H1 (cell line): ENCODE results near the gene SRP9. TPM values are rescaled to one million over a fixed set of nuclear protein-coding genes. Genes with fewer than 3 reads are reported as not detected.

Source experiments
- CREB1 ChIP-seq: IDR thresholded peaks from 2 replicates; pipeline ENCODE4 v1.6.1; 2012; ENCODE audit warnings: inconsistent platforms
- TEAD4 ChIP-seq: IDR thresholded peaks from 2 replicates; pipeline ENCODE4 v1.6.1; 2012; ENCODE audit warnings: low read depth, low read length, inconsistent platforms, mixed read lengths
- polyA plus RNA-seq, 7 experiments: library from polyadenylated mRNA; depleted of rRNA in 3 of 7; stranded (reverse) in 5 of 7; unstranded in 2 of 7; fragments of >200 nt in 5 of 7; fragments of 200-250 nt in 2 of 7; gene quantifications; 1 replicate in 5 of 7; 2 replicates in 1 of 7; 4 replicates in 1 of 7; pipeline versions ENCODE4 v1.2.1 to v1.2.3, GENCODE V29; 2011 to 2013; ENCODE audit warnings: missing spikeins in 2 of 7, mixed read lengths in 2 of 7
- total RNA-seq: library from RNA; stranded (reverse); fragmentation: NEBNext Ultra II Directional; extraction: Animal tissue kit (Norgen Biotek cat#: 25700); gene quantifications from 2 replicates; pipeline ENCODE4 v1.2.1, GENCODE V29; 2021
- TF ChIP-seq, protein P1 (sequence below): fragments of 300-600 bp; sonication (generic); IDR thresholded peaks from 2 replicates; pipeline ENCODE4 v1.7.1; 2012; ENCODE audit warnings: low read length, moderate library complexity, mild to moderate bottlenecking, inconsistent platforms; ENCODE audit not compliant: insufficient replicate concordance
- TF ChIP-seq, protein P2 (sequence below): IDR thresholded peaks from 2 replicates; pipeline ENCODE4 v1.6.1; 2011; ENCODE audit warnings: low read depth, mild to moderate bottlenecking, low read length; ENCODE audit not compliant: insufficient read depth

SRP9 gene
- total and polyA plus RNA-seq, 2 of the 8 experiments (the other 6 are each of a cell fraction or from before 2014, with no cell fraction given): 446 to 572 TPM

DNA sequence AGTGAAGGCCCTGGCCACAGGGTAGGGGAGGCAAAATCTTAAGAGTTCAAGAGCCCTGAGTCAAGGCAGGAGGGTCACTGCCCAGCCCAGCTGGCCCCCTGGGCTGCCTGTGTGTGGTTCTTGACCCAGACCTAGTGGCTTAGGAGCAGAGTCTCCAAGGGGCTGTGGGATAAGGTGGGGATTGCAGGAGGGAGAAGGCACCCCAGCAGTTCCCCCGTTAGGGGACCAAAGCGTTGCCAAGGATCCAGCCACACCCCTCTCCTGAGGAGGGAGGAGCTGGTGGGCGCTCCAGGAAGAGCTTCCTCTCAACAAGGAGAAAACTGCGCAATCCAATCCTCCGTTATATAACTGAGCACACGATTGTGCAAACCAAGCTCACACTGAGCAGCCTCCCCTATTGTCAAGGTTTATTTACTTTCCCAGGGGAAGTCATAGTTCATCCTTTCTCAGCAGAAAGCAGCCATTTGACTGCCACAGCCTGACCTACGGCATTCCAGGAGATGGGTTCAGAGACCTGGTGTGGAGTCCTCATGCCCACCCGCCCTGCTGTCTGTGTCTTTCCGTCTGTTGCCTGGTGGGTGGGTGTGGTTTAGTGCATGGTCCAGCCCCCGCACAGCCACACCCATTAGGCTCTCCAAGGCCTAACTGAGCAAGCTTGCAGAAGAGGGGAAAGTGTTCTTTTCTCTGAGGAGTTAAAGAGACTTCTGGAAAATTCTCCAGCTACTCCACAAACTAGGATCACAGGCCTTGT lies 35.8 kb downstream of the SRP9 start (continued):
- TF ChIP-seq, protein P1, sequence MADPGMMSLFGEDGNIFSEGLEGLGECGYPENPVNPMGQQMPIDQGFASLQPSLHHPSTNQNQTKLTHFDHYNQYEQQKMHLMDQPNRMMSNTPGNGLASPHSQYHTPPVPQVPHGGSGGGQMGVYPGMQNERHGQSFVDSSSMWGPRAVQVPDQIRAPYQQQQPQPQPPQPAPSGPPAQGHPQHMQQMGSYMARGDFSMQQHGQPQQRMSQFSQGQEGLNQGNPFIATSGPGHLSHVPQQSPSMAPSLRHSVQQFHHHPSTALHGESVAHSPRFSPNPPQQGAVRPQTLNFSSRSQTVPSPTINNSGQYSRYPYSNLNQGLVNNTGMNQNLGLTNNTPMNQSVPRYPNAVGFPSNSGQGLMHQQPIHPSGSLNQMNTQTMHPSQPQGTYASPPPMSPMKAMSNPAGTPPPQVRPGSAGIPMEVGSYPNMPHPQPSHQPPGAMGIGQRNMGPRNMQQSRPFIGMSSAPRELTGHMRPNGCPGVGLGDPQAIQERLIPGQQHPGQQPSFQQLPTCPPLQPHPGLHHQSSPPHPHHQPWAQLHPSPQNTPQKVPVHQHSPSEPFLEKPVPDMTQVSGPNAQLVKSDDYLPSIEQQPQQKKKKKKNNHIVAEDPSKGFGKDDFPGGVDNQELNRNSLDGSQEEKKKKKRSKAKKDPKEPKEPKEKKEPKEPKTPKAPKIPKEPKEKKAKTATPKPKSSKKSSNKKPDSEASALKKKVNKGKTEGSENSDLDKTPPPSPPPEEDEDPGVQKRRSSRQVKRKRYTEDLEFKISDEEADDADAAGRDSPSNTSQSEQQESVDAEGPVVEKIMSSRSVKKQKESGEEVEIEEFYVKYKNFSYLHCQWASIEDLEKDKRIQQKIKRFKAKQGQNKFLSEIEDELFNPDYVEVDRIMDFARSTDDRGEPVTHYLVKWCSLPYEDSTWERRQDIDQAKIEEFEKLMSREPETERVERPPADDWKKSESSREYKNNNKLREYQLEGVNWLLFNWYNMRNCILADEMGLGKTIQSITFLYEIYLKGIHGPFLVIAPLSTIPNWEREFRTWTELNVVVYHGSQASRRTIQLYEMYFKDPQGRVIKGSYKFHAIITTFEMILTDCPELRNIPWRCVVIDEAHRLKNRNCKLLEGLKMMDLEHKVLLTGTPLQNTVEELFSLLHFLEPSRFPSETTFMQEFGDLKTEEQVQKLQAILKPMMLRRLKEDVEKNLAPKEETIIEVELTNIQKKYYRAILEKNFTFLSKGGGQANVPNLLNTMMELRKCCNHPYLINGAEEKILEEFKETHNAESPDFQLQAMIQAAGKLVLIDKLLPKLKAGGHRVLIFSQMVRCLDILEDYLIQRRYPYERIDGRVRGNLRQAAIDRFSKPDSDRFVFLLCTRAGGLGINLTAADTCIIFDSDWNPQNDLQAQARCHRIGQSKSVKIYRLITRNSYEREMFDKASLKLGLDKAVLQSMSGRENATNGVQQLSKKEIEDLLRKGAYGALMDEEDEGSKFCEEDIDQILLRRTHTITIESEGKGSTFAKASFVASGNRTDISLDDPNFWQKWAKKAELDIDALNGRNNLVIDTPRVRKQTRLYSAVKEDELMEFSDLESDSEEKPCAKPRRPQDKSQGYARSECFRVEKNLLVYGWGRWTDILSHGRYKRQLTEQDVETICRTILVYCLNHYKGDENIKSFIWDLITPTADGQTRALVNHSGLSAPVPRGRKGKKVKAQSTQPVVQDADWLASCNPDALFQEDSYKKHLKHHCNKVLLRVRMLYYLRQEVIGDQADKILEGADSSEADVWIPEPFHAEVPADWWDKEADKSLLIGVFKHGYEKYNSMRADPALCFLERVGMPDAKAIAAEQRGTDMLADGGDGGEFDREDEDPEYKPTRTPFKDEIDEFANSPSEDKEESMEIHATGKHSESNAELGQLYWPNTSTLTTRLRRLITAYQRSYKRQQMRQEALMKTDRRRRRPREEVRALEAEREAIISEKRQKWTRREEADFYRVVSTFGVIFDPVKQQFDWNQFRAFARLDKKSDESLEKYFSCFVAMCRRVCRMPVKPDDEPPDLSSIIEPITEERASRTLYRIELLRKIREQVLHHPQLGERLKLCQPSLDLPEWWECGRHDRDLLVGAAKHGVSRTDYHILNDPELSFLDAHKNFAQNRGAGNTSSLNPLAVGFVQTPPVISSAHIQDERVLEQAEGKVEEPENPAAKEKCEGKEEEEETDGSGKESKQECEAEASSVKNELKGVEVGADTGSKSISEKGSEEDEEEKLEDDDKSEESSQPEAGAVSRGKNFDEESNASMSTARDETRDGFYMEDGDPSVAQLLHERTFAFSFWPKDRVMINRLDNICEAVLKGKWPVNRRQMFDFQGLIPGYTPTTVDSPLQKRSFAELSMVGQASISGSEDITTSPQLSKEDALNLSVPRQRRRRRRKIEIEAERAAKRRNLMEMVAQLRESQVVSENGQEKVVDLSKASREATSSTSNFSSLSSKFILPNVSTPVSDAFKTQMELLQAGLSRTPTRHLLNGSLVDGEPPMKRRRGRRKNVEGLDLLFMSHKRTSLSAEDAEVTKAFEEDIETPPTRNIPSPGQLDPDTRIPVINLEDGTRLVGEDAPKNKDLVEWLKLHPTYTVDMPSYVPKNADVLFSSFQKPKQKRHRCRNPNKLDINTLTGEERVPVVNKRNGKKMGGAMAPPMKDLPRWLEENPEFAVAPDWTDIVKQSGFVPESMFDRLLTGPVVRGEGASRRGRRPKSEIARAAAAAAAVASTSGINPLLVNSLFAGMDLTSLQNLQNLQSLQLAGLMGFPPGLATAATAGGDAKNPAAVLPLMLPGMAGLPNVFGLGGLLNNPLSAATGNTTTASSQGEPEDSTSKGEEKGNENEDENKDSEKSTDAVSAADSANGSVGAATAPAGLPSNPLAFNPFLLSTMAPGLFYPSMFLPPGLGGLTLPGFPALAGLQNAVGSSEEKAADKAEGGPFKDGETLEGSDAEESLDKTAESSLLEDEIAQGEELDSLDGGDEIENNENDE: no peak
- TF ChIP-seq, protein P2, sequence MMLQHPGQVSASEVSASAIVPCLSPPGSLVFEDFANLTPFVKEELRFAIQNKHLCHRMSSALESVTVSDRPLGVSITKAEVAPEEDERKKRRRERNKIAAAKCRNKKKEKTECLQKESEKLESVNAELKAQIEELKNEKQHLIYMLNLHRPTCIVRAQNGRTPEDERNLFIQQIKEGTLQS: no peak
- TF ChIP-seq TEAD4 (0 out of 2 replicates have a peak, but pooled peaks have one; percentile 53), CREB1 (no peak)
